Occipital lobe (tissue), 2 donors: ENCODE measurements around the gene WNT3. TPM values are rescaled to one million over a fixed set of nuclear protein-coding genes. Genes with fewer than 3 reads are reported as not detected.
"Not testable (repeated sequence)": the region's sequence is repeated elsewhere in the genome, so short reads cannot be mapped to it uniquely, and the experiment has no call there.

Source experiments
- DNase-seq: peaks from one replicate; lab custom pipeline; 2025; lab: John Stamatoyannopoulos, UW
- total RNA-seq: library from RNA; depleted of rRNA; stranded (reverse); fragments of >200 nt; gene quantifications from one replicate; pipeline ENCODE4 v1.2.3, GENCODE V29; 2014

WNT3 gene
- total RNA-seq, 1 donor from 2014 or later, result 5.1 TPM

GRCh38 chr17:46785696-46786095 lies 32.8 kb downstream of the WNT3 start:
- no peak for DNase-seq

GRCh38 chr17:46783031-46783593 lies 35.4 kb downstream of the WNT3 start:
- no peak for DNase-seq

GRCh38 chr17:46782250-46782953 lies 36.1 kb downstream of the WNT3 start:
- DNase-seq, result no peak

- no peak for DNase-seq
Observed at GRCh38 chr17:46780003-46780373, 38.5 kb downstream of the WNT3 start.

GRCh38 chr17:46777943-46778915 lies 40.3 kb downstream of the WNT3 start:
- no peak for DNase-seq

GRCh38 chr17:46776298-46777005 lies 42.0 kb downstream of the WNT3 start:
- DNase-seq, result no peak

- no peak for DNase-seq
Observed at GRCh38 chr17:46774108-46774737, 44.3 kb downstream of the WNT3 start.

GRCh38 chr17:46773676-46774075 lies 44.8 kb downstream of the WNT3 start:
- DNase-seq, result no peak

GRCh38 chr17:46773221-46773605 lies 45.3 kb downstream of the WNT3 start:
- DNase-seq, result no peak

- no peak for DNase-seq
Observed at GRCh38 chr17:46772475-46773220, 45.8 kb downstream of the WNT3 start.

- no peak for DNase-seq
Observed at GRCh38 chr17:46771561-46772474, 46.7 kb downstream of the WNT3 start.

- DNase-seq, result no peak
Observed at GRCh38 chr17:46770818-46771560, 47.5 kb downstream of the WNT3 start.

- no peak for DNase-seq
Observed at GRCh38 chr17:46770439-46770817, 48.1 kb downstream of the WNT3 start.

- DNase-seq, result no peak
Observed at GRCh38 chr17:46769531-46770438, 48.7 kb downstream of the WNT3 start.

GRCh38 chr17:46768896-46769295 lies 49.6 kb downstream of the WNT3 start:
- DNase-seq, result not testable (repeated sequence)

- no peak for DNase-seq
Observed at GRCh38 chr17:46768540-46768870, 50.0 kb downstream of the WNT3 start.
